GM19467 (cell line): ENCODE data around the gene ADAM29.
"Not testable (repeated sequence)": the region's sequence is repeated elsewhere in the genome, so short reads cannot be mapped to it uniquely, and the experiment has no call there.

ENCODE experiments used
- ATAC-seq: cut with Tn5 transposase; IDR thresholded peaks from one replicate; pipeline ENCODE4 v1.9.1; 2021; ENCODE audit warnings: mild to moderate bottlenecking, moderate library complexity; ENCODE audit not compliant: unreplicated experiment

The ADAM29 gene

DNA sequence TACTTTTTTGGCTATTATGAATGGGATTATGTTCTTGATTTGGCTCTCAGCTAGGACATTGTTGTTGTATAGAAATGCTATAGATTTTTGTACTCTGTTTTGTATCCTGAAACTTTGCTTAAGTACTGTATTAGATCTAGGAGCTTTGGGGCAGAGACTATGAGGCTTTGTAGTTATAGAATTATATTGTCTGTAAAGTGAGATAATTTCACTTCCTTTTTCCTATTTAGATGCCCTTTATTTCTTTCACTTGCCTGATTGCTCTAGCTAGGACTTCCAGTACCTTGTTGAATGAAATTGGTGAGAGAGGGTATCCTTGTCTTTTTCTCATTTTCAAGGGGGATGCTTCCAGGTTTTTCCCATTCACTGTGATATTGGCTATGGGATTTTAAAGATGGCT is 28.1 kb downstream of the ADAM29 start:
- no peak for ATAC-seq

DNA sequence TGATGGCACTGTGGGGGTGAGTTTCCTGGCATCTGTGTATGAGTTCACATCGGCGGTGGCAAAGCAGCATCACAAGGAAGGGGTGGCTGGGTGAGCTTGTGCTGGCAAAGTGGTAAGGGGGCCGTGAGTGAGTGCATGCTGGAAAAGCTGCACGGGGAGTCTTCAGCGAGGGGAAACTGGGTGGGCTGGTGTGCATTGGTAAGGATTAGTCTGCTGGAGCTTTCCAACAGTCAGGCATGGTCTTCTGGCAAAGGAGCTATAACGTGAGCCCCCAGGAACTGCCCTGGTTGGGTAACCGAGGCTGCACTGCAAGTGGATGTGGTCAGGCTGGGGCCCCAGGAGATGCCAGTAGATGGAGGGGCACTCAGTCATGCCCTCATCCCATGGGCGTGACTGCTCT is 30.7 kb downstream of the ADAM29 start:
- ATAC-seq, result no peak

DNA sequence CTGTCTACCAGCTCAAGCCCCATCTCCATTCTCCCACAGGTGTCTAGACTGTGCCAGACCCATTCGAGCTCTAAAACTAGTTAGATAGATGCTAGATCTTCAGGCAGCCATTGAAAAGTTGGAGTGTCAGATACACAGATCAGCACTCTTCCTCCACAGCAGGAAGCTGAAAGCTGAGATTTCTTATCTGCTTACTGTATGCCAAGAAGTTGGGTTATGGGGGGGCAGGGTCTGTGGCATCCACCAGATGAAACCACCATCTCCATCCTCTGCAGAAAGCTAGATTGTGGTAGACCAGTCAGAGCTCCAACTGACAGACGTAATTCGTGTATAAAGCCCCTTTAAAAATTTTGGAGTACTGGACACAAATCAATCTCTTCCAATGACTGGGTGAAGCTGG is 54.8 kb downstream of the ADAM29 start:
- no peak for ATAC-seq

DNA sequence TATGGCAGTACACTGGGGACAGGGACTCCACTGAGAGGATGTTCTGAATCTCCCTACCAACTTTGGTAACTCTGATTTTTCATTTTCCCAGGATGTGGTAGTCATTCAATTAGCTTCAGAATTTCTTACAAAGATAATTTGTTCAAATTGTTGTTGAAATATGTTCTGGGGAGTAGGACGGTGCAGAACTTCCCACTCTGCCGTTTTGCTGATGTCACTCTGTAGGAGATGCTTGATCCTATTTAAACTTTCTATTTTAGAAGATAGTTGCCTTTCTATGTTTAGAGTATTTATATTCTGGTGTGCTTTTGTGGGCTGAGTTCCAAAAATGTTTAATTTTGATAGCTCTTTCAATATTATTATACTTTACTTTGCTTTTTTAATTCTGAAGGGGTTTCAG is 55.2 kb downstream of the ADAM29 start:
- no peak for ATAC-seq

DNA sequence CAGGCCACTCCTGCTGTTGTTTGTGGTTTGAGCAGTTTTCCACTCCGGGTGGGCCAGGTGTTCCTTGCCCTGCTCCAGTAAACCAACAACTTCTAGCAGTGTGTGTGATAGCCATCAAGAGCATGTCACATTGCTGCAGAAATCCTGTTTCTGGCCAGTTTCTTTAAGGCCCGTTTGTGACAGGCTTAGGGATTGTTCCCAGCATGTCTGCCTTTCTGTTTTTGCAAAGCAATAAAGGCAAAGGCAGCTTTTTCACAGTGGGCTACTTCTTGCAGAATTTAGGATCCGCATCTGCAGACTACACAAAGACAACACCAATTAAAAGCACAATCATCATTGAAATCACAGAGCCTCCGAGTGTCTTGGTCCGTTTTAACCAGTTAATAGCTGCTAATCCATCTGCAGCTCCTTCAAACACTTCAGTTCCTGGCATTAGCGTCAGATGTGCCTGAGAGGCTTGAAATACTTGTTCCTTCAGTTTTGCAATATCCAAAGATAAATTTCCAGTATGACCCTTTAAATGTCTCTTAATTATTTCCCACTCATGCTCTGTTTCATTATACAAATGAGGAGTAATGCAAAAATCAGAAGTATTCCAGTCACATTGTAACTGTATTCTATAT is 65.1 kb downstream of the ADAM29 start:
- no peak for ATAC-seq

DNA sequence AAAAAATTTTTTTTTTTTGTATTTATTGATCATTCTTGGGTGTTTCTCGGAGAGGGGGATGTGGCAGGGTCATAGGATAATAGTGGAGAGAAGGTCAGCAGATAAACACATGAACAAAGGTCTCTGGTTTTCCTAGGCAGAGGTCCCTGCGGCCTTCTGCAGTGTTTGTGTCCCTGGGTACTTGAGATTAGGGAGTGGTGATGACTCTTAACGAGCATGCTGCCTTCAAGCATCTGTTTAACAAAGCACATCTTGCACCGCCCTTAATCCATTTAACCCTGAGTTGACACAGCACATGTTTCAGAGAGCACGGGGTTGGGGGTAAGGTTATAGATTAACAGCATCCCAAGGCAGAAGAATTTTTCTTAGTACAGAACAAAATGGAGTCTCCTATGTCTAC is 65.7 kb downstream of the ADAM29 start:
- not testable (repeated sequence) for ATAC-seq

DNA sequence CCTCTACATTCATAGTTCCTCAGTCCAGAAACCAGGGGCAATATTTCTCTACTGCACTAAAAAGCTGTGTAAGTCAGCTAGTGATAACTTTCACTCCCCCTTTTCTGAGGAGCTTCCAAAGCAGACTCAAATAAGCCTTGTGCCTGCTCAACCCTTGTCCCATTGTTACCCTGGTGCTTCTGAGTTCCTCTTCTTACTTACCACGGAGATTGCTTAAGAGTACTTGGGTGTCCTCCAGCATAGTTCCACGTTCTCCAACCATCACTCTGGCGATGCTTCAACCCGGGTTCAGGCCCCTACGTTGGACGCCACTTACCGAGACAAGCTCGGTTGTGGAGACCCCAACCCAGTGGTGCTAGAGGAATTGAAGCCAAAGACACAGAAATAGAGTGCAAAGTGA is 71.6 kb downstream of the ADAM29 start:
- no peak for ATAC-seq

DNA sequence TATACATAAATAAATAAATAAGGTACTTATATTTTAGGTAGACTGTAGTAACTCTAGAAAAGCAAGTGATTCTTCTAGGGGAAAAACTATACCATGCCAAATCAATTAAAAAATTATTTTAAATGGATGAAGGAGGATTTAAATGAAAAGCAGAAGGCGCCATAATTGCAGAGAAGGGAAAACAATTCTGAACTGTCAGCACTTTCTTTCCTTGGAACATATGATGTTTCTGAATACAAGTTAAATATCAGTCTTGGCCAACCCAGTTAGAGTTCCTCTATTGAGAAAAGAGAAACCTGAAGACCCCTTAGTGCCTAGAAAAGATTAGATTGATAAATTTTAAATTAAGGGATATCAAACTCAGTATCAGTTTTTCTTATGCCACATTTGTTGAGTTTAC is 75.8 kb downstream of the ADAM29 start:
- no peak for ATAC-seq

DNA sequence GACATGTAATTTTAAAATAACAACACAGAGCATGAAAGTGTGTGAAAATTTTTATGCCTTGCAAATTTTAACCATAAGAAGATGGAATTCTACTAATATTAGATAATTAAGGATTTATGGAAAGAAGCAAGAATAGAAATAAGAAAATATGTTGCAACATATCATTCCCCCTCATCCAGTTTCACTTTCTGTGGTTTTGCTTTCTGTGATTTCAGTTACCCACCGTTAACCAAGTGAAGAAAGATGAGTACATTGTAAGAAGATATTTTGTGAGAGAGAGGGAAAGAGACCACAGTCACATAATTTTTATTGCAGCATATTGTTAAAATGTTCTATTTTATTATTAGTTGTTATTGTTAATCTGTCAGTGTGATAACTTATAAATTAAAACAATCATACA is 77.9 kb downstream of the ADAM29 start:
- ATAC-seq, result no peak

DNA sequence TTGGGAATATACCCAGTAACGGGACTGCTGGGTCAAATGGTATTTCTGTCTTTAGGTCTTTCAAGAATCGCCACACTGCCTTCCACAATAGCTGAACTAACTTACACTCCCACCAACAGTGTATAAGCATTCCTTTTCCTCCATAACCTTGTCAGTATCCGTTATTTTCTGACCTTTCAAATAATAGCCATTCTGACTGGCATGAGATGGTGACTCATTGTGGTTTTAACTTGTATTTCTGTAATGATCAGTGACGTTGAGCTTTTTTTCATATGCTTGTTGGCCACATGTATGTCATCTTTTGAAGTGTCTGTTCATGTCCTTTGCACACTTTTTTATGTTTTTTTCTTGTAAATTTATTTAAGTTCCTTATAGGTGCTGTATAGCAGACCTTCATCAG is 81.2 kb downstream of the ADAM29 start:
- no peak for ATAC-seq

DNA sequence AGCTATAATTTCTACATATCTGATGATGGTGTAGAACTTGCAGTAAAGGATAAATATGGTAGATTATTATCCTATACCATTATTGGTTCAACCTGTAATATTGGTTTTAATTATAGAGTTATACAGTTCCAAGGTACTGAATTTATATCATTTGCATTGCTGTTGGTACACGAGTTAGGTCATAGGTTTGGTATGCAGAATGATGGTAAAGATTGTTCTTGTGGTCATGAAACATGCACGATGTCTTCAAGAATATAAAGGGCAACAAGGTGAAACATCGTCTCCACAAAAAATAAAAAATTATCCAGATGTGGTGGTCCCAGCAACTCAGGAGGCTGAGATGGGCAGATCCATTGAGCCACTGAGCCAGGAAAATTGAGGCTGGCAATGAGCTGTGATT is 99.6 kb downstream of the ADAM29 start:
- no peak for ATAC-seq

DNA sequence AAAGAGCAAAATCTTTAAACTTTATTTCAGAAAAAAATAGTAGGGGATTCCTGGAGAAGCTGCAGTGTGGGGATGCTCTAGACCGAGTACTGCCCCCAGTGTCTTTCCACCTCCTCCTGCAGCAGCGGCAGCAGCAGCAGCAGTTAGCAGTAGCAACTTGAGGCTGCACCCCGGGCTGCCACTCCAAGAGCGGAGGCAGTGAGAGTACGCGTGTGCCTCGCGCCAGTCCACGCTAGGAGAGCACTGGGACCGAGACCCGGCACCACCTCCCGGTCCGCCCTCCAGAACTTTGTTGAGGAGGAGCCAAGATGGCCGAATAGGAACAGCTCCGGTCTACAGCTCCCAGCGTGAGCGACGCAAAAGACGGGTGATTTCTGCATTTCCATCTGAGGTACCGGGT is 101.3 kb downstream of the ADAM29 start:
- not testable (repeated sequence) for ATAC-seq
